ENCODE data around the gene CYP4B1.
"Not testable (repeated sequence)": the region's sequence is repeated elsewhere in the genome, so short reads cannot be mapped to it uniquely, and the experiment has no call there.

The CYP4B1 gene

DNA sequence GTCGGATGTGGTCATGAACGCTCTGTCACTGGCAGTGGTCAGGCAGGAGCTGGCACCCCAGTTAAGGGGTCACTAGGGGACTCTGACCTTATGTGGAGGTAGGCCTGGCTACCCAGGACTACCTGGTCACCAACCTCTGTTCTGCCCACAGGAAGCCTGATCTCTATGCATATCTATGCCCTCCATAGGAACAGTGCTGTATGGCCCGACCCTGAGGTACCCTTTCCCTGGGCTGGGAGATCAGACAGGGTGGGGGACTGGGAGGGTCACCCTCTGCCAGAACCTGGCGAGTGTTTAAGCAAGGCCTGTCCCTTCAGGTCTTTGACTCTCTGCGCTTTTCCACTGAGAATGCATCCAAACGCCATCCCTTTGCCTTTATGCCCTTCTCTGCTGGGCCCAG lies 19.0 kb downstream of the CYP4B1 start:
- DNase-seq = no peak

DNA sequence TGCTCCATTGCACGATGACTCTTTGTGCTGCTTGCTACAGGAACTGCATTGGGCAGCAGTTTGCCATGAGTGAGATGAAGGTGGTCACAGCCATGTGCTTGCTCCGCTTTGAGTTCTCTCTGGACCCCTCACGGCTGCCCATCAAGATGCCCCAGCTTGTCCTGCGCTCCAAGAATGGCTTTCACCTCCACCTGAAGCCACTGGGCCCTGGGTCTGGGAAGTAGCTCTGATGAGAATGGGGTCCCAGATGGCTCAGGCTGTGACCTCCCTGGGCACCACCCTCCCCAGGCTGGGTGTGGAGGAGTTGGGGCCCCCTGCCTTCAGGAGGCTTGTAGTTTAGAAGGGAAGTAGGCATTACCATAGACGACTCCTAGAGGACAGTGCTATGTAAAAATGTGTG lies 19.7 kb downstream of the CYP4B1 start:
- no peak for DNase-seq

DNA sequence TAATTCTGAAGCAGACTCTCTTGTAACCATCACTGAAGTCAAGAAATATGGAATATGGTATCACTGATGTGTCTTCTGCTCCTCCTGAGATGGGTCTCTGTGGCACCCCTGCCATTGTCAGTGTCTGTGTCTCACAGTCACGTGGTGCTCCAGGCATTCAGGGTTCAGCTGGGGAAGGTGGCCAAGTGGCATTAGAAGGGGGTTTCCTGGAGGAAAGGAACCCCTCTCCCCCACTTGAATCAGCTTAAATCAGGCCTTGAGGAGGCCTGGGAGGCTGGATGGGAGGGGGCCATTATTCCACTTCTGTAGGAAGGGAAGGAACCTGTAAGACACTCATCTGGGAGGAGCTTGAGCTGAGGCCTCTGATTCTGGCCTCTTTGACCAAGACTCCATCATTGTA lies 20.5 kb downstream of the CYP4B1 start:
- DNase-seq = no peak

DNA sequence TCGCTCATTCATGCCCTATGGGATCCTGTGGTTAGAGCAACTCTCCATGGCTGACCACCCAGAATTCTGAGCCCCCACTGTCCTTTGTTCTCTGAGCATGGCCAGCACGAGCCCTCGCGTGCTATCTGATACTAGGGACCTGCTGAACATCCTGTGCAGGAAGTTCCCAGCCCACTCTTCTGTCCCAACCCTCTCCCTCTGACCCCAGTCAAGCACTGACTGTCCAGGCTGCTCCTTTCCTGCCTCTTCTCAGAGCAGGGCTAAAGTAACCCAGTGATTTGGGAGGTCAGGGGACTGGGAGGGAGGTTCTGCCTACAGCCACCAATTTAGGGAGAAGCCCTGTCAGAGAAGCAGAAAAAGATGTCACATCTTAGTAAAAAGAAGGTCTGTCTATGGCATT lies 21.2 kb downstream of the CYP4B1 start:
- DNase-seq = no peak

DNA sequence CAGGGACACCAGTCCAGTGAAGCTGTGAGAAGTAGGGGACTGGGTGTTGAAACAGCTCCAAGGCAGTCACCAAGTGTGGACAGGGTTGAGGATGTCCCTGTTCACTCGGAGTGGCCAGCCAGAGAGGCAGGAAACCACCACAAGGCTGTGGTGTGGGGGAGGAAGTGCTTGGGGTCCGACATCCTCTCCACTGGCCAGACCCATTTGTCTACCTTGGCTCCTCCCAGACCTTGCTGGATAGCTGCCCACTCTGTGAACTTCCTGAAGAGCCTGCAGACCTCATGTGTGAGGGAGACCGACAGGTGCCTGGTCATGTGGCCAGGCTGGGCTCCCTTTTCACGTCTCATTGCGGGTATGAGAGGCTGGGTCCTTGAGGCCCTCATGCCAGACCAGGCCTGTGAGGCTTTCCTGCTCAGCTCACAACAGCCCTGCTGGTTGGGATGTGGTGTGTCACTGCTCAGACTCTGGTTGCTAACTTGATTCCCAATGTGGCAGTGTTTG lies 21.8 kb downstream of the CYP4B1 start:
- DNase-seq = no peak

DNA sequence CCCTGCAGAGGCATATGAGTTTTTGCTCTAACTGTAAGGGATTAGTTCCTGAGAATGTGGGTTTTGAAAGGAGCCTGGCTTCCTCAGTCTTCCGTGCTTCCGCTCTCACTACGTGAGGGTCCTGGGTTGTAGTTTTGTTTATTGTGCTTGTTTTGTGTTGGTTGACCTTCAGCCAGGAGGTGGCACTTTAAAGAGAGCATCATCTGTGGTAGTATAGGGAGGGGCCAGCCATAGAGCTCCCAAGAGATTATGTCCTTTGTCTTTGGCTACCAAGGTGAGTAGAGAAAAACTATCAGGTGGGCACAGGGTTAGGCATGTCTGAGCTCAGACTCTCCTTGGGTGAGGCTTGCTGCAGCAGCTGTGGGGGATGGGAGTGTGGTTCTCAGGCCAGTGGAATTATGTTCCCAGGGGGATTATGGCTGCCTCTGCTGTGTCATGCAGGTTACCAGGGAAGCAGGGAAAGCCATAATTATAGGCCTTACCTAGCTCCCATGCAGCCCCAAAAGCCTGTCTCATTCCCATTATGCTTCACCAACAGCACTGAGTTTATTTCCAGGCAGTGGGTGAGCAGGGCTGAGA lies 23.5 kb downstream of the CYP4B1 start:
- DNase-seq = no peak

DNA sequence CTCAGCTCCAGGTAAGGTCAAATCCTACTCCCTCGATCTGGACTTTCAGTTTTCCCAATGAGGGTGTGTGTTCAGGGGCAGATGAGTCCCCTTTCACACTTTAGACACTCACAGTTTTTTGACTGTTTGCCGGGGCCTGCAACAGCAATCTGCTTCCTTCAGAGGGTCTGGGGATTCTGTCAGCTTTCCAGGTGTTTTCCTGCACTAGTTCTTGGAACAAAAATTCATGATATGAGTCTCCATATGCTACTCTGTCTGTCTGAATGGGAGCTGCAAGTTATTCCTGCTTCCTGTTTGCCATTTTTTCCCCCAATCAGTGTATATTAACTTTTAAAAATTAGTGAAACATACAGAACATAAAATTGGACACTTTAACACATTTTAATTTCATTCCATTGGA lies 24.3 kb downstream of the CYP4B1 start:
- DNase-seq = no peak

DNA sequence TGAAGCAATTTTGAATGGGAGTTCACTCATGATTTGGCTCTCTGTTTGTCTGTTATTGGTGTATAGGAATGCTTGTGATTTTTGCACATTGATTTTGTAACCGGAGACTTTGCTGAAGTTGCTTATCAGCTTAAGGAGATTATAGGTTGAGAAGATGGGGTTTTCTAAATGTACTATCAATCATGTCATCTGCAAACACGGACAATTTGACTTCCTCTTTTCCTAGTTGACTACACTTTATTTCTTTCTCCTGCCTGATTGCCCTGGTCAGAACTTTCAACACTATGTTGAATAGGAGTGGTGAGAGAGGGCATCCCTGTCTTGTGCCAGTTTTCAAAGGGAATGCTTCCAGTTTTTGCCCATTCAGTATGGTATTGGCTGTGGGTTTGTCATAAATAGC lies 28.0 kb downstream of the CYP4B1 start:
- not testable (repeated sequence) for DNase-seq

DNA sequence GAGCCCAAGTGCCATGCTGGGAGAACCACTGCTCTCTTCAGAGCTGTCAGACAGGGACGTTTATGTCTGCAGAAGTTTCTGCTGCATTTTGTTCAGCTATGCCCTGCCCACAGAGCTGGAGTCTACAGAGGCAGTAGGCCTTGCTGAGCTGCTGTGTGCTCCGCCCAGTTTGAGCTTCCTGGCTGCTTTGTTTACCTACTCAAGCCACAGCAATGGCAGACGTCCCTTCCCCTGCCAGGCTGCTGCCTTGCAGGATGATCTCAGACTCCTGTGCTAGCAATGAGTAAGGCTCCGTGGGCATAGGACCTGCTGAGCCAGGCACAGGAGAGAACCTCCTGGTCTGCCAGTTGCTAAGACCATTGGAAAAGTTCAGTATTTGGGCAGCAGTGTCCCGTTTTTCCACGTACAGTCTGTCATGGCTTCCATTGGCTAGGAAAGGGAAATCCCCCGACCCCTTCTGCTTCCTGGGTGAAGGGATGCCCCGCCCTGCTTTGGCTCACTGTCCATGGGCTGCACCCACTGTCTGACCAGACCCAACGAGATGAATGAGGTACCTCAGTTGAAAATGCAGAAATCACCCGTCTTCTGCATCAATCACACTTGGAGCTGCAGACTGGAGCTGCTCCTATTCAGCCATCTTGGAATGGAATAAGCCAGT lies 31.9 kb downstream of the CYP4B1 start:
- no peak for DNase-seq

DNA sequence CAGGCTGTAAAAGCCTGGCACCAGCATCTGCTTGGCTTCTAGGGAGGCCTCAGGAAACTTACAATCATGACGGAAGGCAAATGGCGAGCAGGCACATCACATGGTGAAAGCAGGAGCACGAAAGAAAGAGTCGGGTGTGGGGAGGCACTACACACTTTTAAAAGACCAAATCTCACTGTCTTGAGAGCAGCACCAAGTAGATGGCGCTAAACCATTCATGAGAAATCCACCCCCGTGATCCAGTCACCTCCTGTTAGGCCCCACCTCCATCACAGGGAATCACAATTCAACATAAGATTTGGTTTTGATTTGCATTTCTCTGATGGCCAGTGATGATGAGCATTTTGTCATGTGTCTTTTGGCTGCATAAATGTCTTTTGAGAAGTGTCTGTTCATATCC lies 36.6 kb downstream of the CYP4B1 start:
- DNase-seq = not testable (repeated sequence)

DNA sequence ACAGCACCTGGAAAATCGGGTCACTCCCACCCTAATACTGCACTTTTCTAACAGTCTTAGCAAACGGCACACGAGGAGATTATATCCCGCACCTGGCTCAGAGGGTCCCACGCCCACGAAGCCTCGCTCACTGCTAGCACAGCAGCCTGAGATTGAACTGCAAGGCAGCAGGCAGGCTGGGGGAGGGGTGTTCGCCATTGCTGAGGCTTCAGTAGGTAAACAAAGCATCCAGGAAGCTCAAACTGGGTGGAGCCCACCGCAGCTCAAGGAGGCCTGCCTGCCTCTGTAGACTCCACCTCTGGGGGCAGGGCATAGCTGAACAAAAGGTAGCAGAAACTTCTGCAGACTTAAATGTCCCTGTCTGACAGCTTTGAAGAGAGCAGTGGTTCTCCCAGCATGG lies 47.5 kb downstream of the CYP4B1 start:
- not testable (repeated sequence) for DNase-seq

DNA sequence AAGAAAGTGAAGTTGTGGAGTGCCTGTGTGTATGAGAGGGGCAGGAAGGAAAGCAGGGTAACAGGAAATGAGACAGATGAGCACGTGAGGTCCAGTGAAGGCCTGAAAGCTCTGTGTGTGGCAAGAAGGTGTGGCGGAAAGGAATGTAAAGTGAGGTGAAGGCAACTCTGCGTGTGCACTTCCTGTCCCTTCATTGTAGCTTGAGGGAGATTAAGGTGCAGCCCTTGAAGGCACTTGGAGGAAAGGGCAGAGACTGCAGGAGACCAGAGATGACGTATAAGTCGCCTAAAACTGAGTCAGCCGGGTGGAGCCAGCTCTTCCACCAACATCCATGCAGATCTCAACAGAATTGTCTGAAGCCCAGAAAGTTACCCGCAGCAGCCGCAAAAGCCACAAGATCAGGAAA lies 58.8 kb downstream of the CYP4B1 start:
- not testable (repeated sequence) for DNase-seq

DNA sequence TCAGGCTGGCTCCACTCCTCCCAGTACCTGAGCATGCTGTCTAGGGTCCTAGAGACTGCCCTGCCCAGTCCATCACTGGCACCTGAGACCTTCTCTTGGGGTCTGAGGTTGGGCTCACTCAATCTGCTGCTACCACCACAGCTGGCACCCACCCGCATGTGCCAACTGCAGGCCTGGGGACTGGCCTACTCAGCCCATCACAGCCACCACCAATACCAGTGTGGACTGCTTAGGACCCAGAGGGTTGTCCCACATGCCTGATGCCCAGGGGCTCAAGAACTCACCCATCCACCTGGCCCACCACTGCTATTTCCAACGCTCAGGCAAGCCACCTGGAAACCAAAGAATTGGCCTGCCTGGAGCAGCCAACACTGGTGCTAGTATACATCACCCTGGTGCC lies 63.5 kb downstream of the CYP4B1 start:
- no peak for DNase-seq
